ENCODE results near the gene ITSN1.
"Not testable (repeated sequence)": the region's sequence is repeated elsewhere in the genome, so short reads cannot be mapped to it uniquely, and the experiment has no call there.

The ITSN1 gene

DNA sequence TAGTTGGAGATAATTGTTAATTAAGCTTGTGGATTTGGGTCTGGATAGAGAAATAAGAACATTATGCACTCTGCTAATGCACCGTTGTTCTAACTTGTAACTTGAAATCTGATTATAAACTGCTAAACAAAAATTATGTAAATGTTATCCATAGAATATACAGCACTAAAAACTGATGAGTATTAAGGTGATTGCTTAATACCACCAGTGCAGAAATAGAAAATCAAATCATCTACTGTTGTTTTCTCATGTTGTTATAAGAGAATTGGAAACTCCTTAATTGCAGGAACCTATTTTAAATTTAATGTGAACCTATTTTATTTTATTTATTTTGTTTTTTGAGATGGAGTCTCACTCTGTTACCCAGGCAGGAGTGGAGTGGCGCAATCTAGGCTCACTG is 125.7 kb downstream of the ITSN1 start:
- DNase-seq (ENCODE audit: low spot score), result no peak
- H3K27me3 Mint-ChIP-seq (ENCODE audit: low read depth), result no peaks in the 10 kb centered on the region
- no peaks in the 10 kb centered on the region for H3K4me1 Mint-ChIP-seq (ENCODE audit: low read depth)
- no peak overlapping the region for H3K4me3 Mint-ChIP-seq
- H3K36me3 Mint-ChIP-seq (ENCODE audit: low read depth), result no peaks in the 10 kb centered on the region
- H3K9me3 Mint-ChIP-seq, result no peaks in the 10 kb centered on the region
- no peak overlapping the region for H3K27ac Mint-ChIP-seq

GRCh38 chr21:33769057-33769456 is 126.8 kb downstream of the ITSN1 start:
- no peak for DNase-seq (ENCODE audit: low spot score)

GRCh38 chr21:33770542-33770941 is 128.2 kb downstream of the ITSN1 start:
- H3K4me1 Mint-ChIP-seq (ENCODE audit: low read depth), result no peaks in the 10 kb centered on the region
- DNase-seq (ENCODE audit: low spot score), result no peak
- no peak overlapping the region for H3K4me3 Mint-ChIP-seq
- H3K36me3 Mint-ChIP-seq (ENCODE audit: low read depth), result no peaks in the 10 kb centered on the region
- no peaks in the 10 kb centered on the region for H3K27me3 Mint-ChIP-seq (ENCODE audit: low read depth)
- no peak overlapping the region for H3K27ac Mint-ChIP-seq
- H3K9me3 Mint-ChIP-seq, result no peaks in the 10 kb centered on the region

More at GRCh38 chr21:33769057-33769456, 126.8 kb downstream of the ITSN1 start:
- H3K4me3 Mint-ChIP-seq, result no peak overlapping the region
- no peak overlapping the region for H3K27ac Mint-ChIP-seq
- H3K9me3 Mint-ChIP-seq, result no peaks in the 10 kb centered on the region
- H3K4me1 Mint-ChIP-seq (ENCODE audit: low read depth), result no peaks in the 10 kb centered on the region
- no peaks in the 10 kb centered on the region for H3K27me3 Mint-ChIP-seq (ENCODE audit: low read depth)
- no peaks in the 10 kb centered on the region for H3K36me3 Mint-ChIP-seq (ENCODE audit: low read depth)

- no peaks in the 10 kb centered on the region for H3K27me3 Mint-ChIP-seq (ENCODE audit: low read depth)
- H3K4me3 Mint-ChIP-seq, result no peak overlapping the region
- no peaks in the 10 kb centered on the region for H3K4me1 Mint-ChIP-seq (ENCODE audit: low read depth)
- no peak overlapping the region for H3K27ac Mint-ChIP-seq
- H3K9me3 Mint-ChIP-seq, result no peaks in the 10 kb centered on the region
- no peaks in the 10 kb centered on the region for H3K36me3 Mint-ChIP-seq (ENCODE audit: low read depth)
- DNase-seq (ENCODE audit: low spot score), result no peak
These were observed 129.7 kb downstream of the ITSN1 start for GRCh38 chr21:33771976-33772375.

DNA sequence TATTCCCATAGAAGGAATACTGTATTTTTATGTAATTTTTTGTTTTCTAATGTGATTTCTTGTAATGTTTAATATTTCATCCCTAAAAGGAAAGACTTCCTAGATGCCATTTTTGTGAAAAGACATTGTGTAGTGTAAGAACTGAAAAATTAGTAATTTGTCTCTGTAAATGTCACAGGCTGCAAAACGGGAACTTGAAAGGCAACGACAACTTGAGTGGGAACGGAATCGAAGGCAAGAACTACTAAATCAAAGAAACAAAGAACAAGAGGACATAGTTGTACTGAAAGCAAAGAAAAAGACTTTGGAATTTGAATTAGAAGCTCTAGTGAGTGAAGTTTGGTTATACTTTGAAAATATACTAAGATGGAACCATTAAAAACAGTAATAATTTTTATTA is 132.2 kb downstream of the ITSN1 start:
- Mint-ChIP-seq H3K4me1 (ENCODE audit: low read depth) (no peaks in the 10 kb centered on the region), H3K9me3 (peaks cover 8% of the 10 kb centered on the region), H3K4me3 (no peak overlapping the region), H3K36me3 (ENCODE audit: low read depth) (no peaks in the 10 kb centered on the region), H3K27me3 (ENCODE audit: low read depth) (no peaks in the 10 kb centered on the region), H3K27ac (no peak overlapping the region)
- no peak for DNase-seq (ENCODE audit: low spot score)

DNA sequence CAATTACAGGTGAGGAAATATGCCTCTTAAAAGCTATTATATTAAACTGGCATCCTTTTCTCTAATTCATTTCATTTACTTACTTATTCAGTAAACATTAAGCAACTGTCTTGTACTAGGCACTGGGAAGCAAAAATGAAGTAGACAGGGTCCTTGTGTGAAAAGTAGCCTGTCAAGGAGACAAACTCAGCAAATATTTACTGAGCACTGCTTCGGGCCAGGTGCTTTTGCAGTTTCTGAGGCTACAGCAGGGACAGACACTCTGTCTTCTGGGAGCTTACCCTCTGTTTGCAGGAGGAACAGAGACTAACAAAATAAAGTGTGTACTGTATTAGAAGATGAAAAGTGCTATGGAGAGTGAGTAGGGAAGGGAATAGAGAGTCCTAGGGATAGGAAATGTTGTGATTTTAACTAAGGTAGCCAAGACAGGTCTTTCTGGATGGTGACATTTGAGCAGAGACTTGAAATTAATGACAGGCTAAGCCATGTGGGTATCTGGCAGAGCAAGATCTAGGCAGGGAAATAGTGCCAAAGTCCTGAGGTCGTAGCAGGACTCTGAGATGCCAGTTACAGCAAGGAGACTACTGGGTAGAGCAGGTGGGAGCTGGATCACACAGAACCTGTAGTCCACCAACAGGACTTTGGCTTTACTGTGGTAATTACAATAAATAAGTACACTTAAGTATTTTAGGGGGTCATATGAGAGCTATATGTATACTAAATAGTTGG is 133.0 kb downstream of the ITSN1 start:
- Mint-ChIP-seq H3K36me3 (ENCODE audit: low read depth) (no peaks in the 10 kb centered on the region), H3K27me3 (ENCODE audit: low read depth) (no peaks in the 10 kb centered on the region), H3K4me3 (no peak overlapping the region), H3K4me1 (ENCODE audit: low read depth) (no peaks in the 10 kb centered on the region), H3K9me3 (peaks cover 8% of the 10 kb centered on the region), H3K27ac (no peak overlapping the region)
- DNase-seq (ENCODE audit: low spot score), result no peak

GRCh38 chr21:33780631-33781030 is 138.3 kb downstream of the ITSN1 start:
- H3K27ac Mint-ChIP-seq, result no peak overlapping the region
- no peaks in the 10 kb centered on the region for H3K4me1 Mint-ChIP-seq (ENCODE audit: low read depth)
- H3K9me3 Mint-ChIP-seq, result peaks cover 8% of the 10 kb centered on the region
- DNase-seq (ENCODE audit: low spot score), result no peak
- no peak overlapping the region for H3K4me3 Mint-ChIP-seq
- no peaks in the 10 kb centered on the region for H3K36me3 Mint-ChIP-seq (ENCODE audit: low read depth)
- H3K27me3 Mint-ChIP-seq (ENCODE audit: low read depth), result no peaks in the 10 kb centered on the region

- Mint-ChIP-seq H3K27me3 (ENCODE audit: low read depth) (no peaks in the 10 kb centered on the region), H3K36me3 (ENCODE audit: low read depth) (no peaks in the 10 kb centered on the region), H3K4me3 (no peak overlapping the region), H3K4me1 (ENCODE audit: low read depth) (no peaks in the 10 kb centered on the region), H3K27ac (no peak overlapping the region), H3K9me3 (peaks cover 8% of the 10 kb centered on the region)
- DNase-seq (ENCODE audit: low spot score), result no peak
These were observed 138.8 kb downstream of the ITSN1 start for GRCh38 chr21:33781121-33781520.

- no peaks in the 10 kb centered on the region for H3K27me3 Mint-ChIP-seq (ENCODE audit: low read depth)
- no peaks in the 10 kb centered on the region for H3K36me3 Mint-ChIP-seq (ENCODE audit: low read depth)
- H3K9me3 Mint-ChIP-seq, result peaks cover 8% of the 10 kb centered on the region
- DNase-seq (ENCODE audit: low spot score), result no peak
- no peak overlapping the region for H3K4me3 Mint-ChIP-seq
- no peaks in the 10 kb centered on the region for H3K4me1 Mint-ChIP-seq (ENCODE audit: low read depth)
- no peak overlapping the region for H3K27ac Mint-ChIP-seq
These were observed 141.1 kb downstream of the ITSN1 start for GRCh38 chr21:33783187-33783979.

GRCh38 chr21:33787431-33787830 is 145.1 kb downstream of the ITSN1 start:
- Mint-ChIP-seq H3K4me1 (ENCODE audit: low read depth) (no peaks in the 10 kb centered on the region), H3K27me3 (ENCODE audit: low read depth) (peaks cover 1% of the 10 kb centered on the region), H3K36me3 (ENCODE audit: low read depth) (no peaks in the 10 kb centered on the region), H3K4me3 (no peak overlapping the region), H3K9me3 (no peaks in the 10 kb centered on the region), H3K27ac (no peak overlapping the region)
- DNase-seq (ENCODE audit: low spot score), result no peak

DNA sequence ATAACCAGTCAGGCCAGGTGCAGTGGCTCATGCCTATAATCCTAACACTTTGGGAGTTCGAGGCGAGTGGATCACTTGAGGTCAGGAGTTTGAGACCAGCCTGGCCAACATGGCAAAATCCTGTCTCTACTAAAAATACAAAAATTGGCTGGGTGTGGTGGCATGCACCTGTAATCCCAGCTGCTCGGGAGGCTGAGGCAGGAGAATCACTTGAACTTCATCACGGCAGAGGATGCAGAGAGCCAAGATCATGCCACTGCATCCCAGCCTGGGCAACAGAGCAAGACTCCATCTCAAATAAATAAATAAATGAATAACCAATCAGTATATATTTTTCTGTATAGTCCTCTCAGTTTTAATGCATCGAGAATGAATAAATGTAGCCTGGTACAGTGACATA is 146.1 kb downstream of the ITSN1 start:
- not testable (repeated sequence) for H3K27me3 Mint-ChIP-seq (ENCODE audit: low read depth); H3K27ac Mint-ChIP-seq; H3K4me3 Mint-ChIP-seq

DNA sequence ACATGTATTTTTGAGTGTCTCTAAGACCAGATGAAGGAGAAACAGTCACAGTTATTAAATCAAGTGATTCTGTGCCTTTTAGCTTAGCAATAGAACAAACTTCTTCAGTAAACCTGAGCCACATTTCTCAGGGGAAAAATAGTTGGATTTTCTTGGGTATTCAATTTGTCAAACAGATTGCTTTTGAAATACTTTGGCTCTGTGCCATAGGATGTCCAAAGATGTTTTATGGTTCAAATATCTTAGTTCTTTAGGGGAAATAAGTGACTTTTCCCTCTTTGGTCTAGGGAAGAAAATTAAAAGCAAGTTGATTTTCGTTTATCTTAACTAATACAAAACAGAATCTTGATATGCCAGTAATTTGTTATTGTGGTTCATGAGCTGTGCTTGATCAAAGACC is 147.4 kb downstream of the ITSN1 start:
- Mint-ChIP-seq H3K36me3 (ENCODE audit: low read depth) (no peaks in the 10 kb centered on the region), H3K4me1 (ENCODE audit: low read depth) (no peaks in the 10 kb centered on the region), H3K4me3 (no peak overlapping the region), H3K27me3 (ENCODE audit: low read depth) (peaks cover 1% of the 10 kb centered on the region), H3K27ac (no peak overlapping the region), H3K9me3 (no peaks in the 10 kb centered on the region)
- no peak for DNase-seq (ENCODE audit: low spot score)

More for the DNA sequence above, 146.1 kb downstream of the ITSN1 start:
- H3K9me3 Mint-ChIP-seq; DNase-seq (ENCODE audit: low spot score); H3K4me1 Mint-ChIP-seq (ENCODE audit: low read depth); H3K36me3 Mint-ChIP-seq (ENCODE audit: low read depth): not testable (repeated sequence)

DNA sequence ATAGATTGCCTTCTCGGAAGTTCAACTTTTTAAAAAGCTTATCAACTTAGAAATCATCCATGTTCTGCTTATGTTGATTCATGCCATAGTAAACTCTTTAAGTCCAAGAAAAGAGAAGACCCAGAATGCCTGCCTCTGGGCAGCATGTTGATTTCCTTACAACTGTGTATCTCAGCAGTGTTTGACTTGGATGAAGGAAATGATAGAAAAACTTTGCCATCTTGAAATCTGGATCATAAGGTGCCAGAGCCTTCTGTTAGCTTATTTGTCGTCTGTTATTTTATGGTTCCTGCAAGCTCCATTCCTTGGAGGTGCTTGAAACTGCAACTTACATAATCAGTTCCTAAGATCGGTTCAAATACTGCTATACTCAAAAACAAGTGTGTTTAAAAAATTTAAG is 148.8 kb downstream of the ITSN1 start:
- H3K4me1 Mint-ChIP-seq (ENCODE audit: low read depth), result no peaks in the 10 kb centered on the region
- H3K36me3 Mint-ChIP-seq (ENCODE audit: low read depth), result no peaks in the 10 kb centered on the region
- no peaks in the 10 kb centered on the region for H3K9me3 Mint-ChIP-seq
- H3K27ac Mint-ChIP-seq, result no peak overlapping the region
- peaks cover 1% of the 10 kb centered on the region for H3K27me3 Mint-ChIP-seq (ENCODE audit: low read depth)
- DNase-seq (ENCODE audit: low spot score), result no peak
- no peak overlapping the region for H3K4me3 Mint-ChIP-seq

GRCh38 chr21:33794596-33794995 is 152.3 kb downstream of the ITSN1 start:
- Mint-ChIP-seq H3K4me3 (no peak overlapping the region), H3K27ac (no peak overlapping the region), H3K27me3 (ENCODE audit: low read depth) (peaks cover 1% of the 10 kb centered on the region), H3K9me3 (no peaks in the 10 kb centered on the region), H3K36me3 (ENCODE audit: low read depth) (no peaks in the 10 kb centered on the region), H3K4me1 (ENCODE audit: low read depth) (no peaks in the 10 kb centered on the region)
- no peak for DNase-seq (ENCODE audit: low spot score)
